ENCODE results near the gene CACYBP. TPM values are rescaled to one million over a fixed set of nuclear protein-coding genes. Genes with fewer than 3 reads are reported as not detected.

CACYBP gene
- total and polyA plus RNA-seq, 2 of the 13 experiments (the other 11 are each of a cell fraction or from before 2014, with no cell fraction given): 18.4 to 183 TPM

GRCh38 chr1:174999936-175000696 is at the start of gene CACYBP (continued):
- TF ChIP-seq MXD1 (CRISPR knock-in tag; IDR thresholded peaks at IDR 0.05) (peak; percentile 88; the same call in 1 of the 2 replicates), THRA (CRISPR knock-in tag; IDR thresholded peaks at IDR 0.05; ENCODE audit: borderline replicate concordance) (peak; percentile 36; the same call in 1 of the 2 replicates), PAX8 (CRISPR knock-in tag; IDR thresholded peaks at IDR 0.05; ENCODE audit: borderline replicate concordance) (peak; percentile 97; the same call in 1 of the 2 replicates), GMEB2 (CRISPR knock-in tag; IDR thresholded peaks at IDR 0.05; ENCODE audit: low read depth) (no peak), RNF2 (conservative IDR thresholded peaks at IDR 0.05; ENCODE audit: low read depth) (peak; percentile 82), POLR2AphosphoS5 (IDR thresholded peaks at IDR 0.05; ENCODE audit: low read depth, low read length) (no peak), ZNF605 (CRISPR knock-in tag; IDR thresholded peaks at IDR 0.05) (peak; percentile 84; the same call in 1 of the 2 replicates), ZNF343 (CRISPR knock-in tag; IDR thresholded peaks at IDR 0.05) (peak; percentile 99), SKI (IDR thresholded peaks at IDR 0.05; ENCODE audit: partially characterized antibody) (peak; percentile 9), KLF16 (CRISPR knock-in tag; IDR thresholded peaks at IDR 0.05) (peak in 1 of 2 experiments; percentile 65; a peak in 1 of 4 replicates), ZNF672 (CRISPR knock-in tag; IDR thresholded peaks at IDR 0.05) (peak; percentile 77; the same call in 1 of the 2 replicates), KLF13 (CRISPR knock-in tag; IDR thresholded peaks at IDR 0.05) (peak; percentile 80; the same call in 1 of the 2 replicates), ZNF292 (CRISPR knock-in tag; IDR thresholded peaks at IDR 0.05; ENCODE audit: borderline replicate concordance, low read depth) (no peak), ZNF280D (CRISPR knock-in tag; IDR thresholded peaks at IDR 0.05) (no peak), GLI4 (CRISPR knock-in tag; IDR thresholded peaks at IDR 0.05; ENCODE audit: borderline replicate concordance) (no peak), ZFP82 (CRISPR knock-in tag; IDR thresholded peaks at IDR 0.05; ENCODE audit: borderline replicate concordance) (peak; percentile 78), EED (CRISPR knock-in tag; IDR thresholded peaks at IDR 0.05) (peak; percentile 72; the same call in 1 of the 2 replicates), U2AF1 (optimal IDR thresholded peaks at IDR 0.05; ENCODE audit: low read depth, low read length) (peak; percentile 22), ZNF546 (CRISPR knock-in tag; conservative IDR thresholded peaks at IDR 0.05) (peak; percentile 93), HNRNPLL (IDR thresholded peaks at IDR 0.05; ENCODE audit: low read depth, low read length, poor library complexity, severe bottlenecking) (peak; percentile 97), GFI1 (CRISPR knock-in tag; IDR thresholded peaks at IDR 0.05; ENCODE audit: borderline replicate concordance) (peak; percentile 37; the same call in 1 of the 2 replicates), SALL2 (CRISPR knock-in tag; IDR thresholded peaks at IDR 0.05) (peak; percentile 75)

All from HepG2 (cell line).